GM13977 (cell line): ENCODE measurements around the gene UBR4.

Experiments
- DNase-seq: peaks from one replicate; pipeline ENCODE4 v3.0.0; 2012; ENCODE audit warnings: low spot score
- in situ Hi-C: fragments of 300-500 bp; cut with MboI; formaldehyde crosslinking; loops from one replicate; pipeline ENCODE4 v1.12.0; 2022; ENCODE audit warnings: low sequenced_read_pairs, low pct_unique_long_range_greater_than_20kb, mixed read lengths, inconsistent platforms; ENCODE audit not compliant: unreplicated experiment
- TF ChIP-seq, protein P1 (sequence below): IDR thresholded peaks from 2 replicates; pipeline ENCODE4 v1.5.1; 2012; ENCODE audit warnings: mild to moderate bottlenecking, control low read depth; ENCODE audit not compliant: insufficient read depth; ENCODE audit errors: extremely low read depth, missing control alignments

The UBR4 gene

DNA sequence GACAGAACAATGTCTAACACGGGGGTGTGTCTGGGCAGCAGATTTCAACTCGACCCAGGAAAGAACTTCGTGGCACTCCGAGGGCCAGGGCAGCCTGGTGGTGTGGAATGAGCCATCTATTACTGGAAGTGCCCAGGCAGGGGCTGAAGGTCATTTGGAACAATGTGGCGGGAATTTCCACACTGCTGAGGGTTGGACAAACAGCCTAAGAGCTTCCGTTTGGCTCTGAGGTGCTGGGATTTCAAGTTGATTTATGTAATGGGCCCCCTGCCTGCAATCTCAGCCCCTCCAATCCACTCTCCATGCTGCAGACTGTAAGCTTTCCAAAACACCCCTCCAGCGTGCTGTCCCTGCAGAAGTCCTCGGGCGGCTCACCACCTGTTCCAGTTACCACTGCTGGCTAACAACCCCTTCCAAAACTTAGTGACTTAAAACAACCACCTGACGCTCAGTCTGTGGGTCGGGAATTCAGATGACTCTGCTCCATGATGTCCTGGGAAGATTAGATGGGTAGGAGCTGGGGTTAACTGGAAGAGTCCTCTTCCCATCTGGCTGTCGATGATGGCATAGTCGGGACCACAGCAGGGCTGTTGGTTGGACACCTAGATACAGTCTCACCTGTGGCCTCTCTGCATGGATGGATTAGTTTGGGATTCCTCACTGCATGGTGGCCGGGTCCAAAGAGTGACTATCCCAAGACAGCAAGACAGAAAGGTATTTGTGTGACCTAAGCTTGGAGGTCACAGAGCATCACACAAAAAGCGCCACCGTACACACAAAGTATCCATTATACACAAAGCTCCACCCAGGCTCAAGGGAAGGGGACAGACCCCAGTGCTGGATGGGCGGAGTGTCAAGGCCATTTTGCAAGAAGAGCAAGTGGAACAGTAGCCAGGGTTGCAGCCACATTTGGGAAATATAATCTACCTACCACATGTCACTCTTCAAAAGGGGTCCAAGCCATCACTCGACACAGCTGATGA is 163.9 kb downstream of the UBR4 start:
- in situ Hi-C loops = no loop called here
- DNase-seq = no peak
- TF ChIP-seq, protein P1, sequence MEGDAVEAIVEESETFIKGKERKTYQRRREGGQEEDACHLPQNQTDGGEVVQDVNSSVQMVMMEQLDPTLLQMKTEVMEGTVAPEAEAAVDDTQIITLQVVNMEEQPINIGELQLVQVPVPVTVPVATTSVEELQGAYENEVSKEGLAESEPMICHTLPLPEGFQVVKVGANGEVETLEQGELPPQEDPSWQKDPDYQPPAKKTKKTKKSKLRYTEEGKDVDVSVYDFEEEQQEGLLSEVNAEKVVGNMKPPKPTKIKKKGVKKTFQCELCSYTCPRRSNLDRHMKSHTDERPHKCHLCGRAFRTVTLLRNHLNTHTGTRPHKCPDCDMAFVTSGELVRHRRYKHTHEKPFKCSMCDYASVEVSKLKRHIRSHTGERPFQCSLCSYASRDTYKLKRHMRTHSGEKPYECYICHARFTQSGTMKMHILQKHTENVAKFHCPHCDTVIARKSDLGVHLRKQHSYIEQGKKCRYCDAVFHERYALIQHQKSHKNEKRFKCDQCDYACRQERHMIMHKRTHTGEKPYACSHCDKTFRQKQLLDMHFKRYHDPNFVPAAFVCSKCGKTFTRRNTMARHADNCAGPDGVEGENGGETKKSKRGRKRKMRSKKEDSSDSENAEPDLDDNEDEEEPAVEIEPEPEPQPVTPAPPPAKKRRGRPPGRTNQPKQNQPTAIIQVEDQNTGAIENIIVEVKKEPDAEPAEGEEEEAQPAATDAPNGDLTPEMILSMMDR = no peak

DNA sequence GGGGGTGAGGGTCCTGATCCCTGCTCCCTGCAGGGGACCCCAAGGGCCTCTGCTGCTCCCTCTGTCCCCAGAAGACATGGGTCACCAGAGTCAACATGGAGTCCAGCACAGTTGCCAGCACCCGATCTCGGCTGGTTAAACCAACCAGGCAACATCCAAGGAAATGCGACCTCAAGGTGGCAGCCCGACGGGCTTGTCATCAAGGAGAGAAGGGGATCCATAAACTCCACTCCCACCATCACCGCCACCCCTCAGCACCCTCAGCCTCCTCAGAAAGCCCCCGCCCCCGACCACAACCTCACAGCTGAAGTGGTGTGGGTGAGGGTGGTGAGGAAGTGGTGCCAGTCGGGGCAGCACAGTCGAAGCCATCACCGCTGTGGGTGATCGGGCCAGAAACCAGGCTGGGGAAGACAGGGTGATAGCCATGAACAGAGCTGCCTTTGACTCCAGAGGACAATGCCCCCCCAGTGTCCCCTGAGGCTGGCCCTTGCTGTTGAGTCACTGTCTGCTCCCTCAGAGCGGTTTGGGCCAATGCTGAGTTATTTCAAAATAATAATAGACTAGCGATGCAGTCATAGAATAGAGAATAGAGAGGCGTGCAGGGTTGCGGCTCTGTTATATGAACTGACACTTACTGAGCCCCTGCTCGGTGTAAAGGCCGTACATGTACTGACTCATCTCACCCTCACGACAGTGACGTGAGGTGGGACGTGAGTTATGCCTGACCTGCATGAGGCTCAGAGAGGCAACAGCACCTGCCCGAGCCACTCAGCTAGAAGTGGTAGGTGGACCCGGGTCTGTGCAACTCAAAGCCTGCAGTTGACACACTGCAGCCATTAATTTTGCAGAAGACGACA is 164.9 kb downstream of the UBR4 start:
- TF ChIP-seq, protein P1 = no peak
- in situ Hi-C loops = no loop called here
- no peak for DNase-seq

DNA sequence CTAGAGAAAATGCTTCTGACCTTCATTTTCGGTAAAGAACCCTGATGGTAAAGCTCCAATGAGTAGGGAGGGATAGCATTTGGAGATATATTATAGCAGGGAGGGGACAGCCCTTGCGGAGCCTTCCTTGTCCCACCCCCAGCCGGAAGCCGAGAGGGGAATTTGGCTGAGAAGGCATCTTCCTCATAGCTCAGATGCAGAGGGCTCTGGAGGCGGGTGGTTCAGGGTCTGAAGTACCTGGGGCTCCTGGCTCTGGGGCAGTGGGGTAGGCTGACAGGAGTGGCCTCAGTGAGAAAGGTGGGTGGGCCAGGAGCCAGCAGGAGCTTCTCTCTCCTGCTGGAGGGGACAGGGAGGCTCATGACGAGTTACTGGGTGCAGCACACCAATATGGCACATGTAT is 165.6 kb downstream of the UBR4 start:
- DNase-seq = no peak
- TF ChIP-seq, protein P1 = no peak
- in situ Hi-C loops = no loop called here

- no peak for DNase-seq
- in situ Hi-C loops = no loop called here
- TF ChIP-seq, protein P1 = no peak
Observed at GRCh38 chr1:19043579-19044443, 166.3 kb downstream of the UBR4 start.

GRCh38 chr1:19042675-19043578 is 167.1 kb downstream of the UBR4 start:
- DNase-seq = no peak
- in situ Hi-C loops = no loop called here
- TF ChIP-seq, protein P1 = no peak
